ENCODE results near the gene GTF2F1. TPM values are rescaled to one million over a fixed set of nuclear protein-coding genes. Genes with fewer than 3 reads are reported as not detected.

Gene GTF2F1
- polyA plus RNA-seq, 1 of the 3 experiments (the other 2 are of a cell fraction): 104 TPM

DNA sequence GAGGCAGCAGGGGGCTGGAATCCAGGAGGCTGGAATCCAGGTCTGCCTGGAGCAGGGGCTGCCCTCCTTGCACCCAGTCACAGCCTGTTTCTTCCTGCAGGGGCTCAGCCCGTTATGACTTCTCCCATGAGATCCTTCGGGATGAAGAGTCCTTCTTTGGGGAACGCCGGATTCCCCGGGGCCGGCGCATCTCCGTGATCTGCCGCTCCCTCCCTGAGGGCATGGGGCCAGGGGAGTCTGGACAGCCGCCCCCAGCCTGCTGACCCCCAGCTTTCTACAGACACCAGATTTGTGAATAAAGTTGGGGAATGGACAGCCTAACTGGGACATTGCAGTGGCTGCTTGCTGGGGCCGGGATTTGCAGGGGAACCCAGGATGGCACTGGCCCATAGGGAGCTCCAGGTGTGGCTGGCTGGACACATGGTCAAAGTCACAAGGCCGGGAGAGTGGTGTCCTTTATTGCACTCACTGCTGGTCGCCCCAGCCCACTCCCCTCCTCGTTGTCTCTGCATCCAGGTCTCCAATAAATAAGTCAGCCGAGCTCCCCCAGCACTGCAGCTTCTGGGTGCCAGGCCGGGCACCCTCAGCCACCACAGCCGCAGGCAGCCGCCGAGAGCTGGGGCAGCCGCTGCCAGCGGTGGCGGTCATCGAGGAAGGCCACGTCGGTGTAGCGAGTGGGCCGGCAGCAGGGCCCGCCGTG, 18.1 kb downstream of the GTF2F1 start (continued):
- TF ChIP-seq TAF1 (IDR thresholded peaks at IDR 0.05; ENCODE audit: borderline replicate concordance, low read depth, low read length): no peak
- no peak for TF ChIP-seq SMC3 (IDR thresholded peaks at IDR 0.05; ENCODE audit: low read depth, low read length)
- TF ChIP-seq ELF1 (IDR thresholded peaks at IDR 0.05): no peak
- TF ChIP-seq GATA2 (CRISPR knock-in tag; IDR thresholded peaks at IDR 0.05): no peak
- TF ChIP-seq EZH2phosphoT487 (IDR thresholded peaks at IDR 0.05; ENCODE audit: borderline replicate concordance, low read depth): no peak
- TF ChIP-seq YY1 (IDR thresholded peaks at IDR 0.05; ENCODE audit: low read depth): no peak

DNA sequence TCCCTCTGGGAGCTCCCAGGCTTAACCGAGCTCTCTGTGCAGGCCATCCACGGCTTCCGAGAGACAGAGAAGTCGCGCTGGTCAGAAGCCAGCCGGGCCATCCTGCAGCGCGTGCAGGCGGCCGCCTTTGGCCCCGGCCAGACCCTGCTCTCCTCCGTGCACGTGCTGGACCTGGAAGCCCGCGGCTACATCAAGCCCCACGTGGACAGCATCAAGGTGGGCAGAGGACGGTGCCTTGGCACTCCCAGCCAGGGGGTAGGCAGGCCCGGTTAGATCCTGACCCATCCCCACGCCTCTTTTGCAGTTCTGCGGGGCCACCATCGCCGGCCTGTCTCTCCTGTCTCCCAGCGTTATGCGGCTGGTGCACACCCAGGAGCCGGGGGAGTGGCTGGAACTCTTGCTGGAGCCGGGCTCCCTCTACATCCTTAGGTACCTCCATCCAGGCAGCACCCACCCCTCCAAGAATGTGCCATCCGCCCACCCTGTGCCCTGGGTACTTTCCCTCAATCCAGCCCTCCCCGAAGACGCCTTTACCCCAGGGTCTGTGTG, 18.7 kb downstream of the GTF2F1 start:
- CTCF ChIA-PET: no interaction called here
- Histone ChIP-seq H3K27ac (ENCODE audit: low read depth in 2 of 2, low read length in 1 of 2) (peak overlapping the region; percentile 38 to 64; a peak in 2 of 4 replicates), H3K9ac (0 out of 2 replicates have a peak overlapping the region, but pooled peaks have one; percentile 46), H3K4me1 (ENCODE audit: control insufficient read depth in 1 of 2, insufficient read depth in 2 of 2, low read depth in 1 of 2, low read length in 1 of 2) (peaks cover 6 to 22% of the 10 kb centered on the region in 2 experiments; a peak in 1 of 4 replicates), H3K36me3 (replicated peaks in 1 of 2; ENCODE audit: control insufficient read depth in 1 of 2, insufficient read depth in 2 of 2, low read length in 1 of 2) (peaks cover 5 to 7% of the 10 kb centered on the region in 2 experiments), H3K4me2 (peak overlapping the region; percentile 86), H3K9me3 (no peaks in the 10 kb centered on the region), H3K4me3 (ENCODE audit: low read depth in 2 of 2, low read length in 1 of 2) (peak overlapping the region; percentile 48 to 68), H3K9me2 (no peaks in the 10 kb centered on the region), H3K79me2 (ENCODE audit: insufficient read depth) (peaks cover 8% of the 10 kb centered on the region), H2AFZ (ENCODE audit: low read depth) (no peak overlapping the region), H3K27me3 (ENCODE audit: insufficient read depth) (no peaks in the 10 kb centered on the region), H4K20me1 (ENCODE audit: insufficient read depth) (no peaks in the 10 kb centered on the region), H3F3A (replicated peaks; ENCODE audit: insufficient read depth) (peaks cover 21% of the 10 kb centered on the region)
- POLR2A ChIA-PET: interaction anchor here (0.8 to 1.5 kb wide), 2 partner anchors 9 to 14 kb away, joined by 3 read pairs; partner anchors contain the start of gene CLPP
- no peak for DNase-seq
- 89% methylated on average over 8 of the region's 29 CpGs for WGBS (ENCODE audit: low lambda C conversion rate)
- TF ChIP-seq, protein P1, sequence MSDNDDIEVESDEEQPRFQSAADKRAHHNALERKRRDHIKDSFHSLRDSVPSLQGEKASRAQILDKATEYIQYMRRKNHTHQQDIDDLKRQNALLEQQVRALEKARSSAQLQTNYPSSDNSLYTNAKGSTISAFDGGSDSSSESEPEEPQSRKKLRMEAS (IDR thresholded peaks at IDR 0.05; ENCODE audit: low read depth): no peak
- no peak for TF ChIP-seq NRF1 (IDR thresholded peaks at IDR 0.05; ENCODE audit: low read depth, low read length)
- no peak for TF ChIP-seq ELF1 (IDR thresholded peaks at IDR 0.05)
- TF ChIP-seq GATA2 (CRISPR knock-in tag; IDR thresholded peaks at IDR 0.05): no peak
- TF ChIP-seq MXI1 (IDR thresholded peaks at IDR 0.05; ENCODE audit: low read depth, low read length): no peak
- no peak for TF ChIP-seq RCOR1 (IDR thresholded peaks at IDR 0.05; ENCODE audit: low read length)
- TF ChIP-seq FOXM1 (IDR thresholded peaks at IDR 0.05; ENCODE audit: low read depth): no peak
- no peak for TF ChIP-seq ZBTB33 (IDR thresholded peaks at IDR 0.05; ENCODE audit: borderline replicate concordance, low read depth)
- no peak for TF ChIP-seq REST (IDR thresholded peaks at IDR 0.05; ENCODE audit: low read depth, low read length)
- TF ChIP-seq GABPA (IDR thresholded peaks at IDR 0.05; ENCODE audit: low read depth): no peak
- no peak for TF ChIP-seq RFX5 (IDR thresholded peaks at IDR 0.05; ENCODE audit: low read length)
- TF ChIP-seq, protein P2, sequence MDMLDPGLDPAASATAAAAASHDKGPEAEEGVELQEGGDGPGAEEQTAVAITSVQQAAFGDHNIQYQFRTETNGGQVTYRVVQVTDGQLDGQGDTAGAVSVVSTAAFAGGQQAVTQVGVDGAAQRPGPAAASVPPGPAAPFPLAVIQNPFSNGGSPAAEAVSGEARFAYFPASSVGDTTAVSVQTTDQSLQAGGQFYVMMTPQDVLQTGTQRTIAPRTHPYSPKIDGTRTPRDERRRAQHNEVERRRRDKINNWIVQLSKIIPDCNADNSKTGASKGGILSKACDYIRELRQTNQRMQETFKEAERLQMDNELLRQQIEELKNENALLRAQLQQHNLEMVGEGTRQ (IDR thresholded peaks at IDR 0.05; ENCODE audit: borderline replicate concordance, low read depth, low read length): no peak
- no peak for TF ChIP-seq FOSL2 (IDR thresholded peaks at IDR 0.05; ENCODE audit: borderline replicate concordance, low read depth)
- TF ChIP-seq FOXJ3 (CRISPR knock-in tag; IDR thresholded peaks at IDR 0.05): no peak
- TF ChIP-seq EZH2phosphoT487 (IDR thresholded peaks at IDR 0.05; ENCODE audit: borderline replicate concordance, low read depth): no peak
